ENCODE data around the gene PIN4.
A peak's percentile ranks its signal among the peaks of the same experiment; 100 is the strongest.

Gene PIN4

DNA sequence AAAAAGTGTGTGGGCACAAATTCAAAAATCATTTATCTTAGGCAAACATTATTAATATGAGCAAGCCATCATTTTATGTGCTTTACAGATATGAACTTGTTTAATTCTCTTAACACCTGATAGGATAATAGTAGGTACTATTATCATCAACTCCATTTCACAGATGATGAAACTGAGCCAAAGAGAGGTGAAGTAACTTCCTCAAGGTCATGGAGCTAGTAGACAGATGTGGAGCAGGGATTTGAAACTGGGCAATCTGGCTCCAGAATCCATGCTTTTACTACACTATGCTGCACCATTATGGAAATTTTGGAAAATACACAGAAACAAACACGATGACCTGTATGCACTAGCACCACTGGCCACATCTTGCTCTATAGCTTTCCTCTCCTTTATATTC is 1.0 kb upstream of the PIN4 start:
- no peak for DNase-seq
- H3K9me3 ChIP-seq: no peaks in the 10 kb centered on the region
- no peaks in the 10 kb centered on the region for H3K4me1 ChIP-seq
- TF ChIP-seq, protein P1, sequence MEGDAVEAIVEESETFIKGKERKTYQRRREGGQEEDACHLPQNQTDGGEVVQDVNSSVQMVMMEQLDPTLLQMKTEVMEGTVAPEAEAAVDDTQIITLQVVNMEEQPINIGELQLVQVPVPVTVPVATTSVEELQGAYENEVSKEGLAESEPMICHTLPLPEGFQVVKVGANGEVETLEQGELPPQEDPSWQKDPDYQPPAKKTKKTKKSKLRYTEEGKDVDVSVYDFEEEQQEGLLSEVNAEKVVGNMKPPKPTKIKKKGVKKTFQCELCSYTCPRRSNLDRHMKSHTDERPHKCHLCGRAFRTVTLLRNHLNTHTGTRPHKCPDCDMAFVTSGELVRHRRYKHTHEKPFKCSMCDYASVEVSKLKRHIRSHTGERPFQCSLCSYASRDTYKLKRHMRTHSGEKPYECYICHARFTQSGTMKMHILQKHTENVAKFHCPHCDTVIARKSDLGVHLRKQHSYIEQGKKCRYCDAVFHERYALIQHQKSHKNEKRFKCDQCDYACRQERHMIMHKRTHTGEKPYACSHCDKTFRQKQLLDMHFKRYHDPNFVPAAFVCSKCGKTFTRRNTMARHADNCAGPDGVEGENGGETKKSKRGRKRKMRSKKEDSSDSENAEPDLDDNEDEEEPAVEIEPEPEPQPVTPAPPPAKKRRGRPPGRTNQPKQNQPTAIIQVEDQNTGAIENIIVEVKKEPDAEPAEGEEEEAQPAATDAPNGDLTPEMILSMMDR (IDR thresholded peaks at IDR 0.05; ENCODE audit: low read depth, low read length): no peak
- H3K27me3 ChIP-seq: no peaks in the 10 kb centered on the region
- H3K4me3 ChIP-seq (ENCODE audit: low read depth, low read length): peak overlapping the region; percentile 96
- H3K36me3 ChIP-seq: no peaks in the 10 kb centered on the region

GRCh38 chrX:72182924-72183323 is 1.4 kb downstream of the PIN4 start:
- H3K4me1 ChIP-seq: no peaks in the 10 kb centered on the region

DNA sequence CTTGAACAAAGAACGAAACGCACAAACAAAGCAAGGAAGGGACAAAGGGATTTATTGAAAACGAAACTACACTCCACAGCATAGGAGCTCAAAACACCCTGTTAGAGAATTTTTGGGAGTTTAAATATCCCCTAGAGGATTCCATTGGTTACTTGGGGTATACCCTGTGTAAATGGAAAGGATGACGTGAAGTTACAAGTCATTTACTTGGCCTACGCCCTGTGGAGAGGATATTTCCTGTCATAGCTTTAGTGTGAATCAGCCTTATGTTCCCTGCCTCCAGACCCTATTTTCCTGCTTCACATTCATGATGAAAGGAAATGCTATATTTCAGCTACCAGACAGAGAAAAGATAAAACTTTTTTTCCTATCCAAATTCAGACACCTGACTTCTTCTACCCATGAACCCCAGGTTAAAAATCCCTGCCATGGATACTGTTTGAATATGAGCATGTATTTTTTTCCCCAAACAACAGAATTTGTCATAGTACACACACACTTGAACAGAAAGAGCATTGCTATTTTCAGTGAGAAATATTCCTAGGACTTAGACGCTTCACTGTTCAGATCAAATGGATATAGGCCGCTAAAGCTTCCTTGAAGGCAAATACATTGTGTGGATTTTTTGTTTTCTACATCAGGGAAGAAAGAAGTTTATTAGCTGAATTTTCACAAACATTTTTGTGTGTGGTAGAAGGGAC is 20.4 kb downstream of the PIN4 start:
- Histone ChIP-seq H3K9me3 (no peaks in the 10 kb centered on the region), H3K27me3 (no peaks in the 10 kb centered on the region), H3K4me1 (no peaks in the 10 kb centered on the region), H3K36me3 (peaks cover 4% of the 10 kb centered on the region; the same call in 1 of the 2 replicates), H3K4me3 (ENCODE audit: low read depth, low read length) (no peak overlapping the region)
- TF ChIP-seq, protein P1 (IDR thresholded peaks at IDR 0.05; ENCODE audit: low read depth, low read length): no peak
- no peak for DNase-seq

More at GRCh38 chrX:72182924-72183323, 1.4 kb downstream of the PIN4 start:
- Histone ChIP-seq H3K9me3 (no peaks in the 10 kb centered on the region), H3K4me3 (ENCODE audit: low read depth, low read length) (peak overlapping the region; percentile 96; the same call in 1 of the 2 replicates), H3K36me3 (no peaks in the 10 kb centered on the region), H3K27me3 (no peaks in the 10 kb centered on the region)
- DNase-seq: no peak
- TF ChIP-seq, protein P1 (IDR thresholded peaks at IDR 0.05; ENCODE audit: low read depth, low read length): no peak

GRCh38 chrX:72202792-72203401 is 21.3 kb downstream of the PIN4 start:
- no peak overlapping the region for H3K4me3 ChIP-seq (ENCODE audit: low read depth, low read length)
- TF ChIP-seq, protein P1 (IDR thresholded peaks at IDR 0.05; ENCODE audit: low read depth, low read length): no peak

DNA sequence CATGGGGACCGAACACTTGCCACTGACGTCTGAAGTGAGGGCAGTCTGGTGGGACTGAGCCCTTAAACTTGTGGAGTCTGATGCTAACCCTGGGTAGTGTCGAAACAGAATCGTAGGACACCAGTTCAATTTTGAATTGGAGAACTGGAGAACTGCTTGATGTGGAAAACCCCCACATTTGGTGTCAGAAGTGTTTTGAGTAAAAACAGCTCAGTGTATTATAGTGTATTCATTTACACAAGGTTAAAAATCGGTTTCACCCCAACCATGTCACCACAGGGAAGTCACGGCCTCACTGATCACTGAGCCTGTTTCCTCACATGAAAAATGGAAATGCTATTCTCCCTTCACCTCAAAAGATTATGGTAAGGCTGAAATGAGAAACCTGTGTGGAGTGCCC is 21.9 kb downstream of the PIN4 start:
- DNase-seq: no peak
- TF ChIP-seq, protein P1 (IDR thresholded peaks at IDR 0.05; ENCODE audit: low read depth, low read length): no peak
- Histone ChIP-seq H3K9me3 (no peaks in the 10 kb centered on the region), H3K36me3 (peaks cover 7% of the 10 kb centered on the region; the same call in 1 of the 2 replicates), H3K4me3 (ENCODE audit: low read depth, low read length) (no peak overlapping the region), H3K4me1 (no peaks in the 10 kb centered on the region), H3K27me3 (no peaks in the 10 kb centered on the region)

More at GRCh38 chrX:72202792-72203401, 21.3 kb downstream of the PIN4 start:
- H3K4me1 ChIP-seq: no peaks in the 10 kb centered on the region
- no peaks in the 10 kb centered on the region for H3K27me3 ChIP-seq
- no peak for DNase-seq
- peaks cover 4% of the 10 kb centered on the region; the same call in 1 of the 2 replicates for H3K36me3 ChIP-seq
- no peaks in the 10 kb centered on the region for H3K9me3 ChIP-seq

GRCh38 chrX:72205706-72206105 is 24.1 kb downstream of the PIN4 start:
- Histone ChIP-seq H3K4me1 (no peaks in the 10 kb centered on the region), H3K9me3 (no peaks in the 10 kb centered on the region), H3K27me3 (no peaks in the 10 kb centered on the region), H3K36me3 (peaks cover 4% of the 10 kb centered on the region; the same call in 1 of the 2 replicates), H3K4me3 (ENCODE audit: low read depth, low read length) (no peak overlapping the region)
- TF ChIP-seq, protein P1 (IDR thresholded peaks at IDR 0.05; ENCODE audit: low read depth, low read length): no peak
- no peak for DNase-seq

Data from BE2C (cell line).